ENCODE measurements around the gene PTEN. TPM values are rescaled to one million over a fixed set of nuclear protein-coding genes. Genes with fewer than 3 reads are reported as not detected.

Gene PTEN
- total and polyA plus RNA-seq, 9 of the 15 experiments (the other 6 are each of a cell fraction or from before 2014, with no cell fraction given), result 8.4 to 56.9 (median 22.2) TPM

GRCh38 chr10:87861953-87862678 is 1.3 kb upstream of the PTEN start (continued):
- TF ChIP-seq PBX2 (CRISPR knock-in tag; IDR thresholded peaks at IDR 0.05; ENCODE audit: low read depth) (no peak), PBX2 (tag; conservative IDR thresholded peaks at IDR 0.05; ENCODE audit: low read depth) (no peak), SMAD1 (IDR thresholded peaks at IDR 0.05; ENCODE audit: low read depth, low read length, partially characterized antibody) (no peak), MTA1 (IDR thresholded peaks at IDR 0.05; ENCODE audit: borderline replicate concordance) (no peak), GTF2B (IDR thresholded peaks at IDR 0.05; ENCODE audit: extremely low read depth, insufficient read length) (no peak), E2F8 (IDR thresholded peaks at IDR 0.05; ENCODE audit: low read depth, partially characterized antibody) (no peak), SIN3A (IDR thresholded peaks at IDR 0.05; ENCODE audit: borderline replicate concordance in 2 of 2, control insufficient read depth in 1 of 2, low read depth in 2 of 2, low read length in 2 of 2) (peak in 1 of 2 experiments; percentile 29; a peak in 1 of 4 replicates), PRDM10 (IDR thresholded peaks at IDR 0.05; ENCODE audit: partially characterized antibody) (peak; percentile 20), HMGXB4 (CRISPR knock-in tag; IDR thresholded peaks at IDR 0.05) (no peak; the same call in 1 of the 2 replicates), L3MBTL2 (IDR thresholded peaks at IDR 0.05) (peak; percentile 91)

Measured in K562 (cell line).